GM19467 (cell line): ENCODE results near the gene MYH7B.

Experiments used
- ATAC-seq: cut with Tn5 transposase; IDR thresholded peaks from one replicate; pipeline ENCODE4 v1.9.1; 2021; ENCODE audit warnings: mild to moderate bottlenecking, moderate library complexity; ENCODE audit not compliant: unreplicated experiment

Gene MYH7B

GRCh38 chr20:34955231-34956040 lies at the start of gene MYH7B, which contains the start of gene GSS:
TSS of gene MYH7B (plus strand) at chr20:34955868. CDS start at chr20:34978006, 22,138 bp downstream.
TSS of gene GSS (minus strand) at chr20:34955806. CDS start at chr20:34951852, 3,954 bp downstream.
- ATAC-seq, result peak; percentile 92

- ATAC-seq, result no peak
Measured at GRCh38 chr20:34907616-34908469, 47.8 kb upstream of the MYH7B start.

GRCh38 chr20:34915131-34915530 lies 40.5 kb upstream of the MYH7B start:
- ATAC-seq, result no peak

DNA sequence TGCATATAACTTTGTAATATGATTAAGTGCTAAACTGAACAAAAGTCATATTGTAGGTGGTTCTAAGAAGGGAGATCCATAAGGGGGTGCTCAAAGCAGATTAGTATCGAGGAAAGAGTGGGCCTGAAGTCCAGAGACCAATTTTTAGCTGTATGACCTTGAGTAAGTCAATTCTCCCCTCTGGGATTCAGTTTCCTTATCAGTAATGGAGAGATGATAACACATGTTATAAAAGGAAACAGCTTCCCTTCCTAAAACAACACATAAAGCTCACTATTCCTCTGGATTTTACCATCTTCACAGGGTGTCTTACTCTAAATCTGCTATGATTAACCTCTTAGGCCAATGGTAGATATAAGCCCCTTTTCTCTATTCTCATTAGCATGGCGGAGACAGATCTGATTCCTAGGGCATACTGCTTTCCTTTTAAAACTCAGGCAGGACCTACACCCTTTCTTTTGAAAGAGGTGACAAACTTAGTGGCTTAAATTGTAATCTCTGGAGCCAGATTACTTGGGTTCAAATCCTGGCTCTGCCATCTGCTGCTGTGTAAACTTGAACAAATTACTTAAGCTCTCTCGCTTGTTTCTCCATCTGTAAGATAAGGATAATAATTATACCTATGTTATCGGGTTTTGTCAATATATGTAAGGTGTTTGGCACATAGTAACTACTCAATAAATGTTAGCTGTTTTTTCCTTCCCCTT lies 39.8 kb upstream of the MYH7B start:
- ATAC-seq, result no peak

- ATAC-seq, result no peak
Measured at GRCh38 chr20:34916774-34917354, 38.8 kb upstream of the MYH7B start.

DNA sequence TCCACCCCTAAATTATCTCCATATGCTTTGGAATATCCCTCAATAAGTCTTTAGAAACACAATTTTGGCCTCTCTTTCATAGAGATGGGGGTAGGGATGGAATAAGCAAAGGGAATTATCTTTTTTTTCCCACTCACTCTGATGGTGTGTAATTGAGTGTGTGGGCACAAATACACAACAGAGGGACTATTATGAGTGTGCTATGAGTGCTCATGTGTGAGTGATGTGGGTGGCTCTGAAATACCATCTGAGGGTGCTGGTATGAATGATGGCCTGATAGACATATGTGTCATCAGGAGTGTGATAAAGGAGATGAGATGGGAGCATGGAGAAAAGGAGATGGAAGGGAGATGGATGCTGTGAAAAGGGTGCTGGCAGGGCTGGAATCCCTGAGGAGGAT lies 35.6 kb upstream of the MYH7B start:
- ATAC-seq, result no peak

- ATAC-seq, result no peak
Measured at GRCh38 chr20:34921436-34921835, 34.2 kb upstream of the MYH7B start.

DNA sequence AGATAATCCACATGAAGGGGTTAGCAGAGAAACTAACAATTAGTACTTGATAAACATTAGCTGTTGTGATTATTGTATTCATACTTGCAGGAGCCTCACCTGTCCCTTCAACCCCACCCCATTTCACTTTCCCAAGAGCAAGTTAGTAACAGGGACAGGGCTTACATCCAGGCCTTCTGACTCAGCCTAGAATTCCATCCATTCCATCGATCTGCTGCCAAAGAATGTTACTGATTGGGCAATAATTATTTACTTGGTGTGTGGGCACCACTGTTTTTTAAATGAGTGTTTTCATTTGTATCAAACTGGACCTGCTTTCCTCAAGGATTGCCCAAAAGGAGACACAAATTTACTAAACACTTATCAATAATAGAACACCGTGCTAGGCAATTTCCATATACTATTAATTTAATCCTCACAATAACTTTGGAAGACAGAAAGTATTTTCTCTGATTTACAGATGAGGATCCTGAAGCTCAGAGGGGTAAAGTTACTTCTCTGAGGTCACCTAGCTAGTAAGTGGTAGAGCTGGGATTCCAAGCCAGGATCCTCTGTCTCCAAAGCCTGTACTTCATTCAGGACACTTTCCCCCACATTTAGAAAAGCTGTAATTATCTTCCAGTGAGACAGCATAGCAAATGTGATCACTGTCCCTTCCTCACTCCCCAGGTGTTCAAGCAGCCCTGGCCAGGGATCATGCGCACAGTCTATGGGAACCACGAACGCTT lies 32.9 kb upstream of the MYH7B start:
- no peak for ATAC-seq

GRCh38 chr20:34923414-34923813 lies 32.3 kb upstream of the MYH7B start:
- ATAC-seq, result no peak

DNA sequence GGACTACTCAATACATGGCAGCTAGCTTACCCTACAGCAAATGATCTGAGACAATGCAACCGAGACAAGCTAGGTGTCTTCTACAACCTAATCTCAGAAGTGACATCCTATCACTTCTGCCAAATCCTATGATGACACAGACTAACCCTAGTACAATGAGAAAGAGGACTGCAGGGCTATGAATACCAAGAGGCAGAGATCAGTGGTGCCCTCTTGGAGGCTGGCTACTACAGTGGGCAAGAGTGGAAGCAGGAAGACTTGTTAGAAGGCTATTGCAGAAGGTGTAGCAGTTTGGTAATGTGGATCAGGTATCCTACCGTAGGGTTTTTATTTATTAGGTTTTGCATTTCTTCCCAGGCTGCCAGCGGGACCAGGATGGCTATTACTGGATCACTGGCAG lies 30.3 kb upstream of the MYH7B start:
- no peak for ATAC-seq

DNA sequence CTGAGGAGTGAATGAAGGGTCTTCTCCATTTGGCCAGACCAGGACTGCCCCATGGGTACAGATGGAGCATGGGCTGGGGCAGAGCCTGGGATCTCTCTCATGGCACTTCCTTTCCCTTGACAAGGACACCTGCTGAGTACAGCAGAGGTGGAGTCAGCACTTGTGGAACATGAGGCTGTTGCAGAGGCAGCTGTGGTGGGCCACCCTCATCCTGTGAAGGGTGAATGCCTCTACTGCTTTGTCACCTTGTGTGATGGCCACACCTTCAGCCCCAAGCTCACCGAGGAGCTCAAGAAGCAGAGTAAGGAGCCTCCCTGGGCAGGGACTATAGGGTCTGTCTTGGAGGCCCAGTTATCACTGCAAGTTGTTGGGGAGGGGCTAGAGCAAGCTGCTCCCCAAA lies 29.7 kb upstream of the MYH7B start:
- no peak for ATAC-seq

GRCh38 chr20:34926581-34926980 lies 29.1 kb upstream of the MYH7B start:
- no peak for ATAC-seq

- ATAC-seq, result no peak
Measured at GRCh38 chr20:34927736-34928135, 27.9 kb upstream of the MYH7B start.

DNA sequence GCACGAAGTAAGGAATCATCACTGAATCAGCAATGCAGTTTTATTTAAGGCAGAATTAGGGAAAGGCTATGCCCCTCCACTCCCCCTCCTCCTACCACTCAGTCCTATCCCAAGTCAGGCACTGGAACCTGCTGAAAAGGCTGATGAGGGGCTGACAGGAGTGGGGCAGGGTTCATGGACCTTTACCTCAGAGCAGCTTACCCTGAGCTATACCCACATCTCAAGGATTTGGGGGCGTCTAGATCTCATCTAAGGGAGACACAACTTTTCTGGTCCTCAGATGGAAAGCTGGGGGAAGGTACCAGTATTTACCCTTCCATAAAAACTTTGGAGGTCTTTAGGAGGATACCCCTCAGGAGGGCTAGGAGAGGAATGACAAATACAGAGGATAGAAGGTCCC lies 27.3 kb upstream of the MYH7B start:
- ATAC-seq, result no peak

GRCh38 chr20:34931771-34932170 lies 23.9 kb upstream of the MYH7B start:
- ATAC-seq, result no peak

GRCh38 chr20:34938466-34939163 lies 17.1 kb upstream of the MYH7B start:
- ATAC-seq, result no peak

GRCh38 chr20:34940081-34940481 lies 15.6 kb upstream of the MYH7B start:
- ATAC-seq, result no peak

- ATAC-seq, result no peak
Measured at GRCh38 chr20:34941226-34941625, 14.4 kb upstream of the MYH7B start.

- ATAC-seq, result no peak
Measured at GRCh38 chr20:34942301-34942700, 13.4 kb upstream of the MYH7B start.
